ENCODE measurements around the gene NELFB.
"Not testable (repeated sequence)": the region's sequence is repeated elsewhere in the genome, so short reads cannot be mapped to it uniquely, and the experiment has no call there.

Gene NELFB

DNA sequence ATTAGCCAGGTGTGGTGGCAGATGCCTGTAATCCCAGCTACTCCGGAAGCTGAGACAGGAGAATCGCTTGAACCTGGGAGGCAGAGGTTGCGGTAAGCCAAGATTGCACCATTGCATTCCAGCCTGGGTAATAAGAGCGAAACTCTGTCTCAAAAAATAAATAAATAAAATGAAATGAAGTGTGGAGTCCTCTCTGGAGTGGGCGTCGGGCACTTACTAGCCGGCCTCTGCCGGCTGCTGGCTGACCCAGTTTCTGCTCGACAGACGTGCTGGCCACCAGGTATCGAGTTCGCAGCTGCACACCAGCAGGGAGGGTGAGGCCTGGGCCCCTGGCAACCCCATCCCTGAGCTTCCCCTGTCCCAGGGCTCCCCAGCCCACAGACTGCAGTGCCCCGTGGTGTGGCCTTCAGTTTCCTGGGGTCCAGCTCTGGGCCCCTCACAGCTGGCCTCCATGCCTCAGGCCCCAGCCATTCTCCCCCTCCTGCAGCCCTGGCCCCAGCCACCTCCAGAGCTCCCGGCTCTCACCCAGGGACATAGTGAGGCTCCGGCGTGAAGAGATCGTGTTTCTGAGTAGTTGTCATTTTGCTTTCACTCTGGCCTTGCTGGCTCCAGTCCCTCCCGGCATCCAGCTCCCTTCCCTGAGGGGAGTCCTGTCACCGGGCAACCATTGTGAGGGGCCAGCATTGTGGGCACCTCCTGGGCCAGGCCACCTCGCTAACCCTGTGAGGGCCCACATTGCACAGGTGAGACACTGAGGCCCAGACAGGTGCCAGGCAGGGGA is 7.8 kb upstream of the NELFB start:
- DNase-seq: no peak

DNA sequence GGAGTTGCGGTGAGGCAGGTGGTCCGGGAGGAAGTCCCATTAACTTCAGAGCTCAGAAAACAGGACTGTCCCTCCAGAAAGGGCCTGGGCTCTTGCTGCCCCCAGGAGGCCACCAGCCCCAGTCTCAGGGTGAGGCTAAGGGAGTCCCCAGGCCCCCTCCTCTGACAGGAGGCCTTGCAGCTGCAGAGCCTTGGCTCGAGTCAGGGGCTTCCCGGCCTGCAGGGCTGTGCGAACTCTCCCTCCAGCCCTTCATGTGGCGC is 7.3 kb upstream of the NELFB start:
- DNase-seq: no peak

DNA sequence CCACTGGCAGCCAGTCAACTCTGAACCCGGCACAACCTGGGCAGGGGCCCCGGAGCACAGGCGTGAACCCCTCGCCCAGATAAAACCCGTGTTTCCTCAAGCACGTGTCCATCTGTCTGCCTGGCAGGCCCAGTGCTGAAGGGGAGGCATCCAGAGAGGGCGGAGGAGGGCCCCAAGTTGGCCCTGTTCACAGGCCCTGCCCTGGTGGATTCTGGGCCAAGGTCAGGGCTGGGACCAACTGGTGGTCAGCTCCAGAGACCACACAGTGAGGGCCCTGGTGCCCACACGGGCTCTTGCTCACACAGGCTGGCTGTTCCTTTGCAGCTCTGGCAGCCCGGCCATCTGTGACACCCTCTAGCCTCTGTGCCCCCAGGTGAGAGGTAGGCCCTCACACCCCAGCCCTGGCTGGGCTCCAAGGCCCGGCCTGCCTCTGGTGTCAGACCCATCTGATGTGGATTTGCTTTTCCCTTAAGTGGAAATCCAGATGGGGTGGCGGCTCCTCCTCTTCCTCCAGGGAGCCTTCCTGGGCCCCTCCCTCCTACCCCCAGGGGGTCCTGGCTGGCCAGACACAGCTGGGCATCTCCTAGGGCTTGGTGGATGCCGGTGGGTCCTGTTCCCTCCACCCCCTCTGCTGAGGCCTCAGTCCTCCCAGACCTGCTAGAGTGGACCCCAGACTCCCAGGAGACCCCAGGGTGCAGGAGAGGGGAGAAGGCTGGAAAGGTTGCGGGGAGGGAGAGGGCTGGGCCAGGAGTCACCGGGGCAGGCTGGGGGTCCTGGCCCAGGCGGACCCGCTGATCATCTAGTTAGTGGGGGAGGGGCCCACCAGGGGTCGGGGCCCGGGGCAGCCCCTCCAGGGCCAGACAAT is 4.6 kb upstream of the NELFB start:
- DNase-seq: no peak

DNA sequence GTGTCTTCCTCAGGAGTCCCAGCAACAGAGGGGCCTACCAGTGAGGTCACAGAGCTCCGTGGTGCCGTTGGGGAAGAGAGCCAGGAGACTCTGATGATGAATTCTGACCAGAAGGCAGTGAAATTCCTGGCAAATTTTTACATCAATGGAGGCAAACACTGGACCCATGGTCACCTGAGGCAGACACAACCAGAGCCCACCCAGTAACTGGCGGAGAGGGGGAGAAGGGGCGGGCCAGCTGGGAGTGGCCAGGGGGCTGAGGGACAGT is 4.0 kb upstream of the NELFB start, which contains the start of gene STPG3:
STPG3 (plus strand) TSS at position 93 of the 268 bp plus-strand sequence; CDS start at position 94, 1 bp downstream.
- DNase-seq: no peak

DNA sequence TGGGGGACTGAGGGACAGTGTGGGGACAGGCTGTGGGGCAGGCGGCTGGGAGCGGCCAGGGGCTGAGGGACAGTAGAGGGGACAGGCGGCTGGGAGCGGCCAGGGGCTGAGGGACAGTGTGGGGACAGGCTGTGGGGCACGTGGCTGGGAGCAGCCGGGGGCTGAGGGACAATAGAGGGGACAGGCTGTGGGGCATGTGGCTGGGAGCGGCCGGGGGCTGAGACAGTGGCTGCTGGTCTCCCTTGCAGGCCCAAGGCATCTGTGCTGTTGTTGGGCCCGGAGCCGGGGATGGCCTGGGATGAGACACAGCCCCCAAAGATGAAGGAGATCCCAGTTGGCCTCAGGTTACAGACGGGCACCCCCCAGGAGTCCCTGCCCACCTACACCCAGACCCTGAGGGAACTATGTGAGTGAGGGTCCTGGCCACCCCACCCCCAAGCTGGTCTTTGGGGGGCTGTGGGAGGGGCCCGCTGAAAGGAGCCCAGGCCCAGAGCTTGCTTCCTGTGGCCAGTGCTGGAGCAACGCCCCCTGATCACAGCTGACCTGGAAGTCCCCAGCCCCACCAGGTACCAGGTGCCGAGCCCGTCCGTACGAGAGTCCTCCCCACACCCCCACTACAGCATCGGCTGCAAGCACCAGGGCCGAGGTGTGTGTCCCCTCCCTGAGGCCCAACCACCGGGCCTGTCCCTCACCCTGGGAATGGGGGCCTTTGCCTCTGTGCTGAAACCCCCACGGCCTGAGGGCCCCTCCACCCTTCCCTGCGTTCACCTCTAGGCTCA is 3.4 kb upstream of the NELFB start:
- DNase-seq: no peak

DNA sequence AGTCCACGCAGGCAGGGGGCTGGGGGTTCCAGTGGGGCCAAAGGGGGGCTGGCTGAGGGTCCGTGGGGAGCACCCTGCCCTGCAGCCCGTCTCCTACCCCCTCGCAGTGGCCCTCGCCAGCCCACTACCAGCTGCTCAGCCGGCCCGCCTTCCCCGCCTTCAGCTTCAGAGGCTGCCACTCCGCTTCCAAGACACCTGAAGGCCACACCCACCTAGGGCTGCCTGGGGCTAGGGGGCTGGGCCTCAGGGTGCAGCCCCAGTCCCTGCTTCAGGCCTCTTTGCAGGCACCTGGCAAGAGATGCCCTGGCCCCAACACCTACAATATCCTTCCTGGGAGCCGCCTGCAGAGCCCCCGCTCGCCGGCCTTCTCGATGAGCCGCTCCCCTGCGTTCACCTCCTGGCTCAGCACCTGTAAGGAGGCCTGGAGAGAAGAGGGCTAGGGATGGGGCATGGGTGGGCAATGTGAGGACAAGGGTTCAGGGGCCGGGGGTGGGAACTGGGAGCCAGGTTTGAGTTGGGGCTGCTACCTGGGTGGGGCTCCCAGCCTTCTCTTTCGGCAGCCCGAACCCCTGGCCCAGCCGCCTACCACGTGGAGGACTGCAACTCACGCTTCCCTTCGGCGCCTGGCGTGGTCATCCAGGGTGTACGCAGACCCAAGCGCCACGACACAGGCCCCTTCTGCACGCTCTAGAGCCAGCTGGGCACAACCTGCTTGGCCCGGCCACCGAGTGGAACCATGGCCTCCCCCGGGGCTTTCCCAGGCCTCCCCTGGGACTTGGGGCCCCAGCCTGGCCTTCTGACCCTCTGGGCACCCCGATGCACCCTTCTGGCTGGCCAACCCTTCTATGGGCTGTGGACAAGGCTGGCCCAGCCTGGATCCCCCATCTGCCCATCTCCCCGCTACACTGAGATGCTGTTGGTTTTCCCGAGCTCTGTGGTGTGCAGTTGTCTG is 2.3 kb upstream of the NELFB start:
- no peak for DNase-seq

DNA sequence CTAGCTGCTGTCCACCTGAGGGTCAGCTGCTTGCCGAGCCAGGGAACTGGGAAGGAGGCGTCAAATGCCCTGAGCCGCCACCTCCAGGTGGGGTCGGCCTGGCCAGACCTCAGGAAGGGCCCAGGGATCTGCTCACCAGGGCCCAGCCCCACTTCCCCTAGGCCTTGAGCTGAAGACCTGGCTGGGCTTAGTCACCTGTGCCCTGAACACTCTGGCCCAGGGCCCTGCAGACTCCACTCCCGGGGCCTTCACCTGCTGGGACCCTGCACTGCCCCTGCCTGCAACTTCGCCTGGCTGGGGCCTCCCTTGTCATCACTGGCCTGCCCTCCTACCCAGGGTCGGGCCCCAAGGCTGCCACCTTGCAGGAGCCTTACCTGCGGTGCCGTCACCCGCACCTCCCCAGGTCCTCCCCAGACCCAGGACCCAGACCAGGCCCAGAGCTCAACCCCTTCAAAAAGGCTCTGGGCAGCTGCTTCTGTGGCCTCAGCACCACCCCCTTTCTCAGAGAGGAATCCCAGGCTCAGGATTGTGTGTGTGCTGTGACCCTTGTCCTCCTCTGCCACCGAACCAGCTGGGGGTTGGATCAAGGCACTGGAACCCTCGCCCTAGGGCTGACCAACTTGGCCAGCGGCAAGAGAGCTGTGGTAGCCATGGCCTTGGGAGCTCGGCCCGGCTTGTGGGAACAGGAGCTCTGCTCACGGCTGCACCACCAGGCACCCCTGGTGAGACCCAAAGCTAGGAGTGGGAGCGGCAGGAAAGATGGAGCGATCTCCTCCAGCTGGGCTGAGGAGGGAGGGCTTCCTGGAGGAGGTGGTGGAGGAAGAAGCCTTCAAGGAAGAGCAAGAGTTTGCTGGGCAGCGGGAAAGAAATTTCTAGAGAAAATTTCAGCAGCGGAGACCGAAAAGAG is 1.2 kb upstream of the NELFB start:
- no peak for DNase-seq

DNA sequence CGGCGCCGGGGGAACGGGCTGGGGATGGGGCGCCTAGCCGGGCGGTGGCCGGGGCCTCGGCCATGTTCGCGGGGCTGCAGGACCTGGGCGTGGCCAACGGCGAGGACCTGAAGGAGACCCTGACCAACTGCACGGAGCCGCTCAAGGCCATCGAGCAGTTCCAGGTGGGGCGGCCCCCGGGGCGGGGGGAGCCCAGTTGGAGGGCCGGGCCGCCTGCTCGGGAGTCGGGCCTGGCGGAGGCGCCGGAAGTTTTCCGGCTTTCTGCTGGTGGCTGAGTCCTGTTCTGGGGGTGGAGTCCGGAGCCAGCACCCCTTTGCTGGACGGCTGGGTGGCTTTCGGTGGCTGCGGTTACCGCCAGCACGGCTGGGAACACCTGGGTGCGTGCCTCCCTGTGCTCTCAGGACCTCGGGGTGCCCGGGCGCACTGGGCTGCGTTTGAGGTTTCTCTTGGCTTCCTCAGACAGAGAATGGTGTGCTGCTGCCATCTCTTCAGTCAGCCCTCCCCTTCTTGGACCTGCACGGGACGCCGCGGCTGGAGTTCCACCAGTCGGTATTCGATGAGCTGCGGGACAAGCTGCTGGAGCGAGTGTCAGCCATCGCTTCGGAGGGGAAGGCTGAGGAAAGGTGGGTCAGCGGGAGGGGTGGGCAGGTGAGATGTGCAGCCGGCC is 454 bp downstream of the NELFB start:
- DNase-seq: no peak

DNA sequence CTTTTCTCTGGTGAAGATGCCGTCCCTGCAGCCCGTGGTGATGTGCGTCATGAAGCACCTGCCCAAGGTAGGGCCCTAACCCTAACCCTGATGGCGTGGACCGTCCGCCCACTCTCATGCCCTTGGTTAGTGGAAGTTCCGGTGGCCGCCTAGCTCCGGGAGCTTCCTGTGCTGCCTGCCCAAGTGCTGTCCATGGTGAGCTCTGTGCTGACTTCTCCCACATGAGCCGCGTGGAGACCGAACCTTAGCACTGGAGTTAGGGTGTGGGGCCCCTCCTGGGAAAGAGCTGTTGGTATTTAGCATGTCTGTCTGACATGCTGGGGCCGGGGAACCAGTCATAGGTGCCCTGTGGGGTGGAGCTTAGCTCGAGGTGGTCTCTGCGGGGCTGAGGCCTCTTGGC is 1.2 kb downstream of the NELFB start:
- DNase-seq: no peak

DNA sequence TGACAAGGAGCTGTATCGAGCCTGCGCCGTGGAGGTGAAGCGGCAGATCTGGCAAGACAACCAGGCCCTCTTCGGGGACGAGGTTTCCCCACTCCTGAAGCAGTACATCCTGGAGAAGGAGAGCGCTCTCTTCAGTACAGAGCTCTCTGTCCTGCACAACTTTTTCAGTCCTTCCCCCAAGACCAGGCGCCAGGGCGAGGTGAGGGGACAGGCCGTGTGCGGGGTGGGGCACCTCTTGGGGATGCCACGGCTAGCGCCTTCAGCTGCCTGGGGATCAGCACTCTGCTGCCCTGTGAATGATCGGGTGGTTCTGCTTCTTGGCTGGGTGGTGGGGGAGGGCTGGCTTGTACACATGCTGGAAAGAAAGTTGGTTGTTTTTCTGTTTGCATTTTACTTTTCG is 1.7 kb downstream of the NELFB start:
- DNase-seq: no peak

DNA sequence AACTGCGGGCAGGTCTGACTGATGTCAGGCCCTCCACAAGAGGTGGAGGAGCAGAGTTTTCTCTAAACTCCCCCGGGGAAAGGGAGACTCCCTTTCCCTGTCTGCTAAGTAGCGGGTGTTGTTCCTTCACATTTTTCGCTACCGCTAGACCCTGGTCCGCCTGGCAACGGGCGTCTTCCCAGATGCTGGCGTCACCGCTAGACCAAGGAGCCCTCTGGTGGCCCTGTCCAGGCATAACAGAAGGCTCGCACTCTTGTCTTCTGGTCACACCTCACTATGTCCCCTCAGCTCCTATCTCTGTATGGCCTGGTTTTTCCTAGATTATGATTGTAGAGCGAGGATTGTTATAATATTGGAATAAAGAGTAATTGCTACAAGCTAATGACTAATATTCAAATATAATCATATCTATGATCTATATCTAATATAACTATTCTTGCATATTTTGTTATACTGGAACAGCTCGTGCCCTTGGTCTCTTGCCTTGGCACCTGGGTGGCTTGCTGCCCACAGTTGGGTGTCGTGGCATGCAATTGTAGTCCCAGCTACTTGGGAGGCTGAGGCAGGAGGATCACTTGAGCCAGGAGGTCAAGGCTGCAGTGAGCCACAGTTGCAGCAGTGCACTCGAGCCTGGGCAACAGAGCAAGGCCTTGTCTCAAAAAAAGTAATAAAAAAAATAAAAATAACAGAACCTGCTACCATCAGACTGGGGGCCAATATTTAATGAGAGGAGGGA is 7.2 kb downstream of the NELFB start:
- not testable (repeated sequence) for DNase-seq

DNA sequence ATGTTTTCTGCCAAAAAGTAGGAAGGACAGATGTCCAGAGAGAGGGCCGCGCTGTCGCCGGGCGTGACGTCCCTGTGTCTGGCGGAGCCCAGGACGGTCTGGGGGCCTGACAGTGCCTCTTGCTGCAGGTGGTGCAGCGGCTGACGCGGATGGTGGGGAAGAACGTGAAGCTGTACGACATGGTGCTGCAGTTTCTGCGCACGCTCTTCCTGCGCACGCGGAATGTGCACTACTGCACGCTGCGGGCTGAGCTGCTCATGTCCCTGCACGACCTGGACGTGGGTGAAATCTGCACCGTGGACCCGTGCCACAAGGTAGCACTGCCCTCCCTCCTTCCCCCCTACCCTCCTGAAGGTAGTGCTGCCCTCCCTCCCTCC is 7.8 kb downstream of the NELFB start:
- DNase-seq: no peak

DNA sequence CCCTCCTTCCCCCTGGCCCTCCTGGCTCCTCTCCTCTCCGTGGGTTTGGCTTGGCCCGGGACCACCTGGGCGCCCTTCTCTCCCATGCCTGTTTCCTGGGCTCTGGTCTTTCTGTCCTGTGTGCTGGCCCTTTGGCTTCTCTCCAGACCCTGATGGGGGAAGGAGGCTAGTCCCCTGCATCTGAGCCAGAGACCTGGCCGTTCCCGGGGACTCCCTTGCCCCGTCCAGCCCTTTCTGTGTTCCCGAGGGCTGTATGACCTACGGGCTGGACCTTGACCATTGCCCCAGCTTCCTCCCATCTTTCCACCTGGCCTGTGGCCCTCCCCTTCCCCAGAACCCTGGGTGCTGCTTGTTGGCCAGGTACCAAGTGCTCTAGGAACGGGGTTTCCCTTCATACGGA is 8.4 kb downstream of the NELFB start:
- no peak for DNase-seq

DNA sequence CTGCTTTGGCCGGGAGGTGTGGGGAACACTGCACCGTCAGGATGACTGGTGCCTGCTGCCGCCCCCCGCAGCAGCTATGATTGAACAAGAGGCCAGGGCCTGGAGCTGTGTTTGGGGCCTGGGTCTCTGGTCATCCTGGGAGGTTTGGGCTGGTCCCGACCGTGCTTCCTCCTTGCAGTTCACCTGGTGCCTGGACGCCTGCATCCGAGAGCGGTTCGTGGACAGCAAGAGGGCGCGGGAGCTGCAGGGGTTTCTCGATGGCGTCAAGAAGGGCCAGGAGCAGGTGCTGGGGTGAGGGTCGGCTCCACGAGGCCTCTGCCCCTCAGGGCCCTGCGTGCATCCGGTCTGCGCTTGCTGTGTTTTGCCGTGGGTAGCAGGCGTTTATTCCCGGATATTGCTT is 8.9 kb downstream of the NELFB start:
- DNase-seq: no peak

DNA sequence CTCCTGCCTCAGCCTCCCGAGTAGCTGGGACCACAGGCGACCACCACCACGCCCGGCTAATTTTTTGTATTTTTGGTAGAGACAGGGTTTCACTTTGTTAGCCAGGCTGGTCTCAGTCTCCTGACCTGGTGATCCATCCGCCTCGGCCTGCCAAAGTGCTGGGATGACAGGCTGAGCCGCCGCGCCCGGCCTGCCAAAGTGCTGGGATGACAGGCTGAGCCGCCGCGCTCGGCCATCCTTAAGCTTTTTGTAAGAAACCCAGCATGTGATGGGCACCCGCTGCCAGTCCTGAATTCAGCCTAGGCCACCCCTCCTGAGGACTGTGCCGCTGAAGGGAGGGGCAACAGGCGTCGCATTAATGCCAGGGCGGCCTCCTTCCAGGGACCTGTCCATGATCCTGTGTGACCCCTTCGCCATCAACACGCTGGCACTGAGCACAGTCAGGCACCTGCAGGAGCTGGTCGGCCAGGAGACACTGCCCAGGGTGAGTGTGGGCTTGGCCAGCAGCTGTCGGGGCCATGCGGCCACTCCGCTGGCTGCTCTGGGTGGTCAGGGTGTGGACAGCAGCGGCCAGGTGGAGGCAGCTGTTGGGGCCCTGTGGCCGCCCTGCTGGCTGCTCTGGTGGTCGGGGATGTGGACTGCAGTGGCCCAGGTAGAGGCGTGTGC is 10.5 kb downstream of the NELFB start:
- DNase-seq: no peak

DNA sequence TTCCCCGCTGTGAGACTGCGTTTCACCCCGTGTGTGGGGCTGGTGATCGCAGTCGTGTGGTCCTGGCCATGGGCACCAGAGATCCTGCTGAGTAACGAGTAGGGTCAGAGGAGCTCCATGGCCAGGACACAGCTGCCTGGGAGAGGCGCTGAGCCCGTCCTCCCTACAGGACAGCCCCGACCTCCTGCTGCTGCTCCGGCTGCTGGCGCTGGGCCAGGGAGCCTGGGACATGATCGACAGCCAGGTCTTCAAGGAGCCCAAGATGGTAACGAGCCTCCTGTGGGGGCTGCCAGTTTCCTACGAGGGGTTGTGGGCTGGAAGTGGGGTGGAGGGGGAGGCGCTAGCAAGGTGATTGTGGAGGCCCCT is 11.0 kb downstream of the NELFB start:
- DNase-seq: no peak

DNA sequence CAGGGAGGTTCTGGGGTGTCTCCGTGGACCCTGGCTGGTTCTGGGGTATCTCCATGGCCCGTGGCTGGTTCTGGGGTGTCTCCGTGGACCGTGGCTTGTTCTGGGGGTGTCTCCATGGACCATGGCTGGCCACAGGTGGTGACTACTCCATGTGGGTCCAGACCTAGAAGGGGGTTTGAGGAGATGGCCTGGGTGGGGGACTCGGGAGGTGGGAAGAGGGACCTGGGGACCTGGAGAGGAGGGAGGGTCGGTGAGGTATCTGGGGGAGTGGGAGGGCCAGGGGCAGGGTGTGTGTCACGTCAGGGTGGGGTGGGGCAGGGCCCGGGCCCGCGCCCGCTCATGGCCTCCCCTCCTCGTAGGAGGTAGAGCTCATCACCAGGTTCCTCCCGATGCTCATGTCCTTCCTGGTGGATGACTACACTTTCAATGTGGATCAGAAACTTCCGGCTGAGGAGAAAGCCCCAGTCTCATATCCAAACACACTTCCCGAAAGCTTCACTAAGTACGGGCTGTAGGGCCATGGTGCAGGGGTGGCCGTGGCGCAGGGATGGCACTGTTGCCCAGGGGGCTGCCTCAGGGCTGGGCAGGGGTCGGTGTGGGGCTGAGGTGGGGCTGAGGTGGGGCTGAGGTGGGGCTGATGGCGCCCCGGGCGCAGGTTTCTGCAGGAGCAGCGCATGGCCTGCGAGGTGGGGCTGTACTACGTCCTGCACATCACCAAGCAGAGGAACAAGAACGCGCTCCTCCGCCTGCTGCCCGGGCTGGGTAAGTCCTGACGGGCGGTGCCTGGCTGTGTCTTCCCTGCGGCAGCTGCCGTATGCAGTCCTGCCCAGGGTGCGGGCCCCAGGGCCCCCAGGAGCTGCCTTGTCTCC is 11.7 kb downstream of the NELFB start:
- DNase-seq: no peak

DNA sequence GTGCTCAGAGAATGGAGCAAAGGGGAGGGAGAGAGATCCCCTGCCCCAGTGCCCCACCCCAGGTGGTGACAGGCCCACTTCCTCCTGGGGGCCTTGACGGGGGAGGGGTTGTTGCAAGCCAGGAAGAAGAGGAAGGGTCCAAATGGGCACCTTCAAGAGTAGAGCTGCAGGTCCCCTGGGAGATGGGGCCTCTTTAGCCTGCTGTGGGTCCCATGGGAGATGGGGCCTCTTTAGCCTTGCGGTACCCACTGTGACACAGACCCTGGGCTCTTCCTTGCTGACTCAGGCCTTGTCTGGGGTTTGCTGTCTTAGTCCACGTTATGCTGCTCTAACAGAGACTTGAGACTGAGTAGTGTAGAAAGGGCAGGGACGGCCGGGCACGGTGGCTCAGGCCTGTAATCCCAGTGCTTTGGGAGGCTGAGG is 12.8 kb downstream of the NELFB start:
- DNase-seq: no peak
